Mesenchymal stem cell (in vitro differentiated cells and primary cell): Measurements from ENCODE around the gene ERGIC2.
A peak's percentile ranks its signal among the peaks of the same experiment; 100 is the strongest.
"Not testable (repeated sequence)": the region's sequence is repeated elsewhere in the genome, so short reads cannot be mapped to it uniquely, and the experiment has no call there.

Experiments
- DNase-seq: peaks from one replicate; pipeline ENCODE4 v3.0.0-alpha.2; 2013
- H2AFZ ChIP-seq: one replicate; pipeline ENCODE4 v1.6.1; 2013; ENCODE audit warnings: low read depth, mild to moderate bottlenecking, control low read depth, inconsistent platforms, low read length, moderate library complexity
- H2AK5ac ChIP-seq: 2 replicates; pipeline ENCODE4 v1.6.1; 2013; ENCODE audit warnings: low read length, moderate library complexity, mild to moderate bottlenecking, inconsistent platforms; ENCODE audit not compliant: severe bottlenecking
- H2BK120ac ChIP-seq: one replicate; pipeline ENCODE4 v1.6.1; 2013; ENCODE audit warnings: low read depth, mild to moderate bottlenecking, inconsistent platforms, low read length, moderate library complexity
- H2BK12ac ChIP-seq, 2 experiments: one replicate each; pipeline ENCODE4 v1.6.1; 2013; ENCODE audit warnings: inconsistent platforms in 2 of 2, low read length in 2 of 2, mild to moderate bottlenecking in 2 of 2, moderate library complexity in 2 of 2, control low read depth in 1 of 2
- H2BK15ac ChIP-seq: one replicate; pipeline ENCODE4 v1.6.1; 2013; ENCODE audit warnings: mild to moderate bottlenecking, low read depth, inconsistent platforms; ENCODE audit not compliant: poor library complexity, severe bottlenecking
- H2BK5ac ChIP-seq: 2 replicates; pipeline ENCODE4 v1.6.1; 2013; ENCODE audit warnings: low read depth, mild to moderate bottlenecking, low read length, control low read depth, inconsistent platforms; ENCODE audit not compliant: poor library complexity, severe bottlenecking
- H3K14ac ChIP-seq, 2 experiments: one replicate each; pipeline ENCODE4 v1.6.1; 2013; ENCODE audit warnings: inconsistent platforms in 2 of 2, low read length in 2 of 2, control low read depth in 1 of 2, mild to moderate bottlenecking in 1 of 2, moderate library complexity in 1 of 2
- H3K18ac ChIP-seq, 2 experiments: one replicate each; pipeline ENCODE4 v1.6.1; 2013; ENCODE audit warnings: inconsistent platforms in 2 of 2, low read length in 2 of 2, control low read depth in 1 of 2, low read depth in 1 of 2, mild to moderate bottlenecking in 1 of 2
- H3K23ac ChIP-seq, 2 experiments: one replicate each; pipeline ENCODE4 v1.6.1; 2013; ENCODE audit warnings: inconsistent platforms in 2 of 2, low read length in 2 of 2, mild to moderate bottlenecking in 2 of 2, moderate library complexity in 2 of 2, control low read depth in 1 of 2
- H3K27ac ChIP-seq: 2 replicates; pipeline ENCODE4 v1.5.1; 2013; ENCODE audit warnings: mild to moderate bottlenecking, moderate library complexity, low read length, control low read depth, inconsistent platforms; ENCODE audit not compliant: poor library complexity, severe bottlenecking
- H3K27me3 ChIP-seq, 2 experiments: 2 replicates each; pipeline versions ENCODE4 v1.6.1 to v1.7.0; 2013; ENCODE audit warnings: low read length in 2 of 2, mild to moderate bottlenecking in 2 of 2, moderate library complexity in 2 of 2, control low read depth in 1 of 2, inconsistent platforms in 1 of 2; ENCODE audit not compliant: control insufficient read depth in 1 of 2, insufficient read depth in 1 of 2
- H3K36me3 ChIP-seq, 2 experiments: 2 replicates each; pipeline versions ENCODE4 v1.6.1 to v1.7.0; 2013; ENCODE audit warnings: low read length in 2 of 2, control low read depth in 1 of 2, inconsistent platforms in 1 of 2, low read depth in 1 of 2, mild to moderate bottlenecking in 1 of 2; ENCODE audit not compliant: insufficient read depth in 2 of 2, control insufficient read depth in 1 of 2
- H3K4ac ChIP-seq, 2 experiments: one replicate each; pipeline ENCODE4 v1.6.1; 2013; ENCODE audit warnings: inconsistent platforms in 2 of 2, low read length in 2 of 2, mild to moderate bottlenecking in 2 of 2, moderate library complexity in 2 of 2, control low read depth in 1 of 2, low read depth in 1 of 2
- H3K4me1 ChIP-seq: 2 replicates; pipeline ENCODE4 v1.6.1; 2013; ENCODE audit warnings: low read depth, low read length, control low read depth; ENCODE audit not compliant: control insufficient read depth, insufficient read depth
- H3K4me2 ChIP-seq: 2 replicates; pipeline ENCODE4 v1.6.1; 2013; ENCODE audit warnings: low read length, mild to moderate bottlenecking, inconsistent platforms; ENCODE audit not compliant: poor library complexity, severe bottlenecking
- H3K4me3 ChIP-seq, 2 experiments: 2 replicates each; pipeline versions ENCODE4 v1.5.1 to v1.7.0; 2013; ENCODE audit warnings: low read length in 2 of 2, mild to moderate bottlenecking in 2 of 2, control low read depth in 1 of 2, low read depth in 1 of 2; ENCODE audit not compliant: insufficient read depth in 1 of 2
- H3K79me1 ChIP-seq: replicated peaks from 2 replicates; pipeline ENCODE4 v1.6.1; 2013; ENCODE audit warnings: mild to moderate bottlenecking, control low read depth, low read length, inconsistent platforms; ENCODE audit not compliant: poor library complexity, severe bottlenecking
- H3K9ac ChIP-seq: 2 replicates; pipeline ENCODE4 v1.7.0; 2013; ENCODE audit warnings: mild to moderate bottlenecking, low read length, moderate library complexity
- H3K9me3 ChIP-seq: 2 replicates; pipeline ENCODE4 v1.7.0; 2013; ENCODE audit warnings: mild to moderate bottlenecking, low read length; ENCODE audit not compliant: control insufficient read depth
- H4K8ac ChIP-seq: one replicate; pipeline ENCODE4 v1.6.1; 2013; ENCODE audit warnings: inconsistent platforms, mild to moderate bottlenecking, low read length, moderate library complexity
- H4K91ac ChIP-seq: one replicate; pipeline ENCODE4 v1.6.1; 2013; ENCODE audit warnings: mild to moderate bottlenecking, low read length, inconsistent platforms
- WGBS: methylation state at CpG from one replicate; pipeline ENCODE4 v1.1.7; 2013; ENCODE audit warnings: mixed read lengths; 5-methylcytosine and 5-hydroxymethylcytosine counted together

Gene ERGIC2

GRCh38 chr12:29390419-29390818, 9.4 kb upstream of the ERGIC2 start:
- not testable (repeated sequence) for H3K79me1 ChIP-seq, H4K91ac ChIP-seq, H3K27me3 ChIP-seq, H3K4me2 ChIP-seq, H3K9me3 ChIP-seq, H3K4ac ChIP-seq, H2AK5ac ChIP-seq, H3K4me3 ChIP-seq, H3K23ac ChIP-seq, H2BK120ac ChIP-seq, H2BK5ac ChIP-seq, H3K9ac ChIP-seq, H3K18ac ChIP-seq, H3K4me1 ChIP-seq, H3K36me3 ChIP-seq, H2BK15ac ChIP-seq, H4K8ac ChIP-seq, H3K14ac ChIP-seq, H2AFZ ChIP-seq, H2BK12ac ChIP-seq, H3K27ac ChIP-seq
- 0% methylated on average over 1 of the region's 3 CpGs for WGBS
- DNase-seq: peak; percentile 65

DNA sequence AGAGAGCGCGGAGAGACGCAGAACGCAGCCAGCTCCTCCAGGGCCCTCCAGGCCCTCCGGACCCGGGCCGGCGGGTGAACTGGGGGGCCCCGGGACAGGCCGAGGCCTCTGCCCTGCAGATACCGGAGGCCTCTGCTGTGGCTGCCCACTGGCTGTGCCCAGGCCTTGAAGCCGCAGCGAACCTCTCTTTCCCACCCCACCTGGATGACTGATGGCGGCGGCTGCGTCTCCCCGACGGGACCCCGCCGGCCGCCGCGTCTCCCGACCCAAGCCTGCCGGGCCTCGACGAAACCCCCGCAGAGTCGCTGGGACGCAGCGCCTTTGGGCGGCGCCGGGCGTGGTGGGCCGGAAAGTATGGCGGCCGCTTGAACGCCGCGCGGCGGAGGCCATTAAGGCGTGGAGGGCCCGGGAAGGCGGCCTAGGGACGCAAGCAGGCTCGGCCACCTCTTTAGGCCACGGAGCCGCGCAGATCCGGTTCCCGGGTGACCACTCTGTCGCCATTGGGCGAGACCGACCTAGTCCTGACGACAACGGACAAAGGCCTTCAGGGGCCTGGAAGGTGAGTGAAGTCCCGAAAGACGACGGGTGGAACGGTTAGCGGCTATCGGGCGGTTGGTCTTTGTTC, 8.4 kb upstream of the ERGIC2 start:
- Histone ChIP-seq H2BK120ac (peak overlapping the region; percentile 34), H3K27ac (no peak overlapping the region), H3K4me3 (no peak overlapping the region), H3K18ac (peak overlapping the region in 1 of 2 experiments; percentile 57), H3K27me3 (no peaks in the 10 kb centered on the region), H3K14ac (no peak overlapping the region), H4K91ac (no peak overlapping the region), H3K4me2 (no peak overlapping the region), H3K36me3 (no peaks in the 10 kb centered on the region), H2BK5ac (no peak overlapping the region), H2AFZ (no peak overlapping the region), H4K8ac (peak overlapping the region; percentile 49), H3K4ac (peak overlapping the region; percentile 10 to 81), H2BK12ac (peak overlapping the region in 1 of 2 experiments; percentile 63), H3K9ac (no peak overlapping the region), H2AK5ac (no peak overlapping the region), H3K4me1 (no peaks in the 10 kb centered on the region), H3K79me1 (no peaks in the 10 kb centered on the region), H3K23ac (no peak overlapping the region), H2BK15ac (peak overlapping the region; percentile 90), H3K9me3 (no peaks in the 10 kb centered on the region)
- DNase-seq: no peak
- 98% methylated on average over 60 of the region's 65 CpGs for WGBS

DNA sequence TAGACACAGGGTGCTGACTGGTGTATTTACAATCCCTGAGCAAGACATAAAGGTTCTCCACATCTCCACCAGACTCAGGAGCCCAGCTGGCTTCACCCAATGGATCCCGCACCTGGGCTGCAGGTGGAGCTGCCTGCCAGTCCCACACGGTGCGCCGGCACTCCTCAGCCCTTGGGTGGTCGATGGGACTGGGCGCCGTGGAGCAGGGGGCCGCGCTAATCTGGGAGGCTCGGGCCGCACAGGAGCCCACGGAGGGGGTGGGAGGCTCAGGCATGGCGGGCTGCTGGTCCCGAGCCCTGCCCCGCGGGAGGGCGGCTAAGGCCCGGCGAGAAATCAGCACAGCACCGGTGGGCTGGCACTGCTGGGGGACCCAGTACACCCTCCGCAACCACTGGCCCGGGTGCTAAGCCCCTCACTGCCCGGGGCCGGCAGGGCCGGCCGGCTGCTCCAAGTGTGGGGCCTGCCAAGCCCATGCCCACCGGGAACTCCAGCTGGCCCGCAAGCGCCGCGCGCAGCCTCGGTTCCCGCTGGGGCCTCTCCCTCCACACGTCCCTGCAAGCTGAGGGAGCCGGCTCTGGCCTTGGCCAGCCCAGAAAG, 5.2 kb upstream of the ERGIC2 start:
- H3K18ac ChIP-seq, H3K23ac ChIP-seq, H3K4me3 ChIP-seq, H3K14ac ChIP-seq, H2BK15ac ChIP-seq, H3K9ac ChIP-seq, H2AFZ ChIP-seq, H4K8ac ChIP-seq, H3K27me3 ChIP-seq, H3K4ac ChIP-seq, H3K4me1 ChIP-seq, DNase-seq, H3K4me2 ChIP-seq, H2BK5ac ChIP-seq, H2BK120ac ChIP-seq, H2BK12ac ChIP-seq, H2AK5ac ChIP-seq, H4K91ac ChIP-seq, H3K27ac ChIP-seq, H3K36me3 ChIP-seq, H3K79me1 ChIP-seq, H3K9me3 ChIP-seq: not testable (repeated sequence)
- WGBS: 96% methylated on average over 32 of the region's 36 CpGs

GRCh38 chr12:29385194-29385593, 4.2 kb upstream of the ERGIC2 start:
- not testable (repeated sequence) for H3K36me3 ChIP-seq

More at GRCh38 chr12:29385194-29385593, 4.2 kb upstream of the ERGIC2 start:
- H3K4ac ChIP-seq, DNase-seq, H2BK5ac ChIP-seq, H3K9ac ChIP-seq, H2AFZ ChIP-seq, H3K27ac ChIP-seq, H3K4me2 ChIP-seq, H3K4me3 ChIP-seq, H3K9me3 ChIP-seq, H3K4me1 ChIP-seq, H3K23ac ChIP-seq, H3K79me1 ChIP-seq, H4K8ac ChIP-seq, H2BK12ac ChIP-seq, H4K91ac ChIP-seq, H2AK5ac ChIP-seq, H2BK15ac ChIP-seq, H2BK120ac ChIP-seq, H3K27me3 ChIP-seq, H3K18ac ChIP-seq, H3K14ac ChIP-seq: not testable (repeated sequence)
- WGBS: 94% methylated on average over 14 of the region's 17 CpGs
